Left ventricle myocardium inferior (tissue), 1 donor: ENCODE data around the gene DUS2. TPM values are rescaled to one million over a fixed set of nuclear protein-coding genes. Genes with fewer than 3 reads are reported as not detected.
"Not testable (repeated sequence)": the region's sequence is repeated elsewhere in the genome, so short reads cannot be mapped to it uniquely, and the experiment has no call there.

Source experiments
- DNase-seq: peaks from one replicate; pipeline ENCODE4 v3.0.0-alpha.2; 2020
- H3K27ac ChIP-seq: fragments of 200-600 bp; replicated peaks from 2 replicates; pipeline ENCODE4 v1.8.0; 2021
- H3K27me3 ChIP-seq: fragments of 200-600 bp; 2 replicates; pipeline ENCODE4 v1.8.0; 2021; ENCODE audit warnings: low read depth
- H3K36me3 ChIP-seq: fragments of 200-600 bp; 2 replicates; pipeline ENCODE4 v1.8.0; 2021
- H3K4me1 ChIP-seq: fragments of 200-600 bp; 2 replicates; pipeline ENCODE4 v1.8.0; 2021
- H3K4me3 ChIP-seq: fragments of 200-600 bp; 2 replicates; pipeline ENCODE4 v1.8.0; 2021; ENCODE audit warnings: mild to moderate bottlenecking, moderate library complexity
- H3K9me3 ChIP-seq: fragments of 200-600 bp; replicated peaks from 2 replicates; pipeline ENCODE4 v1.8.0; 2021
- CTCF ChIP-seq: fragments of 200-600 bp; IDR thresholded peaks from 2 replicates; pipeline ENCODE4 v1.8.0; 2021; ENCODE audit warnings: antibody characterized with exemption, mild to moderate bottlenecking, borderline replicate concordance
- intact Hi-C: fragments of 100-400 bp; cut with micrococcal nuclease; formaldehyde crosslinking; loops from one replicate; pipeline ENCODE4 v1.11.0; 2022
- total RNA-seq: library from RNA; stranded (reverse); fragmentation: NEBNext Ultra II Directional; extraction: Animal tissue kit (Norgen Biotek cat#: 25700); gene quantifications from one replicate; pipeline ENCODE4 v1.2.1, GENCODE V29; 2021
- donor health status: DM: no; HTN: yes; CAD: no; lungs with severe emphysema.

Gene DUS2
- total RNA-seq, 1 donor from 2014 or later, result 6.8 TPM

- intact Hi-C loops, result loop anchor here (10.0 kb wide), 1 partner anchor 108 kb away; no protein-coding TSS in a partner anchor
- Histone ChIP-seq H3K4me3 (no peak overlapping the region), H3K9me3 (no peaks in the 10 kb centered on the region), H3K27ac (no peak overlapping the region), H3K27me3 (no peaks in the 10 kb centered on the region), H3K36me3 (no peaks in the 10 kb centered on the region), H3K4me1 (peaks cover 55% of the 10 kb centered on the region)
- no peak for TF ChIP-seq CTCF
- DNase-seq, result no peak
Observed at GRCh38 chr16:68096491-68096890, 73.4 kb downstream of the DUS2 start.

DNA sequence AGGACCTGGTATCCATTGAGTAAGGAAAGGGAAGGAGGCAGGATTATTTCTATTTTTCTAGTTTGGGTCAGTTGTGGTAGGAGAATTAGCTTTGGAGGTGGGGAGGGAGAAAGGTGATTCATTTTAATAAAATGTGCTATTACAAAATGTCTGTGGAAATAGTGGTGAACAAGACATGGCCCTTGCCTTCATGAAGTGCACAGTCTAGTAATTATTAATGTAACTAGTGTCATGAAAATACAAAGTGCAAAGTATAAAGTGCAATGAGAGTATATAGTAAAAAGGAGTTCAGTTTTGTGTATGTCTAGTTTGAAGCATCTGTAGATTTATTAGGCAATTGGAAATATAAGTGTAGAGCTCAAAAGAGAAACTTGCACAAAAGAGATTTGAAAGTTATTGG, 74.0 kb downstream of the DUS2 start:
- Histone ChIP-seq H3K36me3 (no peaks in the 10 kb centered on the region), H3K27ac (no peak overlapping the region), H3K4me3 (no peak overlapping the region), H3K4me1 (peaks cover 49% of the 10 kb centered on the region), H3K27me3 (no peaks in the 10 kb centered on the region), H3K9me3 (no peaks in the 10 kb centered on the region)
- DNase-seq, result no peak
- no peak for TF ChIP-seq CTCF
- intact Hi-C loops, result loop anchor here (10.0 kb wide), 1 partner anchor 108 kb away; no protein-coding TSS in a partner anchor

DNA sequence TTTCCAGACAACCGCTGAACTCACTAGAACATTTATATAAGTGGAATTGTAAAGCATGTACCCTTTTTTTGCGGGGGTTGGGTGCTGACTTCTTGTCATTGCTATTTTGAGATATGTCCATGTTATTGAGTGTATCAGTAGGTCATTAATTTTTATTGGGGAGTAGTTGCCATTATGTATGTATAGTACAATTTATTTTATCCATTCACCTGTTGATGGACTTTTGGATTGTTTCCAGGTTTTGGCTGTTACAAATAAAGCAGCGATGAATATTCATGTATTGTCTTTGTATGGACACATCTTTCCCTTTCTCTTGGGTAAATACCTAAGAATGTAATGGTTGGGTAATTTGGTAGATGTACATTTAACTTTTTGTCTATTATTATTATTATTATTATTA, 74.8 kb downstream of the DUS2 start:
- H3K4me1 ChIP-seq, result peaks cover 42% of the 10 kb centered on the region
- no peak for TF ChIP-seq CTCF
- intact Hi-C loops, result loop anchor here (10.0 kb wide), 1 partner anchor 107 kb away; no protein-coding TSS in a partner anchor
- no peaks in the 10 kb centered on the region for H3K36me3 ChIP-seq
- H3K27ac ChIP-seq, result no peak overlapping the region
- no peak overlapping the region for H3K4me3 ChIP-seq
- no peaks in the 10 kb centered on the region for H3K9me3 ChIP-seq
- H3K27me3 ChIP-seq, result no peaks in the 10 kb centered on the region
- DNase-seq, result no peak

GRCh38 chr16:68100488-68100887, 77.4 kb downstream of the DUS2 start:
- no peak overlapping the region for H3K4me3 ChIP-seq
- H3K4me1 ChIP-seq, result peaks cover 28% of the 10 kb centered on the region
- no peak for DNase-seq
- intact Hi-C loops, result no loop called here
- H3K9me3 ChIP-seq, result peaks cover 7% of the 10 kb centered on the region
- TF ChIP-seq CTCF, result no peak
- H3K27me3 ChIP-seq, result no peaks in the 10 kb centered on the region
- no peak overlapping the region for H3K27ac ChIP-seq
- H3K36me3 ChIP-seq, result no peaks in the 10 kb centered on the region

DNA sequence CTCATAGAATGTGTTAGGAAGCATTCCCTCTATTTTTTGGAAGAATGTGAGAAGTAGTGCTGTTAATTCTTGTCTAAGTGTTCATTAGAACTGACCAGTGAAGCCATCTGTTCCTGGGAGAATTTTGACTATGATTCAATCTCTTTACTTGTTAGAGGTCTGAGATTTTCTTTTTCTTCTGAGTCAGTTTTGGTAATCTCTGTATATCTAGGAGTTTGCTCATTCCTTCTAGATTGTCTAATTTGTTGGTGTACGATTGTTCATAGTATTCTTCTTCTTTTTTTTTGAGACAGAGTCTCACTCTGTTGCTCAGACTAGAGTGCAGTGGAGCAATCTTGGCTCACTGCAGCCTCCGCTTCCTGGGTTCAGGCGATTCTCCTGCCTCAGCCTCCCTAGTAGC, 82.5 kb downstream of the DUS2 start:
- Histone ChIP-seq H3K27me3 (no peaks in the 10 kb centered on the region), H3K36me3 (no peaks in the 10 kb centered on the region), H3K9me3 (peaks cover 35% of the 10 kb centered on the region), H3K4me1 (peaks cover 13% of the 10 kb centered on the region), H3K27ac (no peak overlapping the region), H3K4me3 (no peak overlapping the region)
- intact Hi-C loops, result no loop called here
- DNase-seq, result no peak
- TF ChIP-seq CTCF, result no peak

DNA sequence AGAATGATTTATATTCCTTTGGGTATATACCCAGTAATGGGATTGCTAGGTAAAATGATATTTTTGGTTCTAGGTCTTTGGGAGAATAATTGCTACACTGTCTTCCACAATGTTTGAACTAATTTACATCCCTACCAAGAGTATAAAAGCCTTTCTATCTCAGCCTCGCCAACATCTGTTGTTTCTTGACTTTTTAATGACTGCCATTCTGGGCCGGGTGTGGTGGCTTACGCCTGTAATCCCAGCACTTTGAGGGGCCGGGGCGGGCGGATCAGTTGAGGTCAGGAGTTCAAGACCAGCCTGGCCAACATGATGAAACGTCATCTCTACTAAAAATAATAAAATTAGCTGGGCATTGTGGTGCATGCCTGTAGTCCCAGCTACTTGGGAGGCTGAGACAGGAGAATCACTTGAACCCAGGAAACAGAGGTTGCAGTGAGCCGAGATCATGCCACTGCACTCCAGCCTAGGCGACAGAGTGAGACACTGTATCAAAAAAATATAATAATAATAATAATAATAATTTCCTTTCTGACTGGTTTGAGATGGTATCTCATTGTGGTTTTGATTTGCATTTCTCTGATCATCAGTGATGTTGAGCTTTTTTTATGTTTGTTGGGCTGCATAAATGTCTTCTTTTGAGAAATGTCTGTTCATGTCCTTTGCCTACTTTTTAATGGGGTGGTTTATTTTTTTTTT, 84.3 kb downstream of the DUS2 start:
- DNase-seq, intact Hi-C loops, H3K36me3 ChIP-seq, H3K27me3 ChIP-seq, H3K4me3 ChIP-seq, H3K27ac ChIP-seq: not testable (repeated sequence)
- Histone ChIP-seq H3K4me1 (peaks cover 13% of the 10 kb centered on the region), H3K9me3 (peaks cover 51% of the 10 kb centered on the region)

- H3K27ac ChIP-seq, H3K4me1 ChIP-seq, H3K4me3 ChIP-seq, DNase-seq, H3K27me3 ChIP-seq, intact Hi-C loops, H3K36me3 ChIP-seq: not testable (repeated sequence)
- H3K9me3 ChIP-seq, result peaks cover 51% of the 10 kb centered on the region
Observed at GRCh38 chr16:68109156-68109555, 86.1 kb downstream of the DUS2 start.

DNA sequence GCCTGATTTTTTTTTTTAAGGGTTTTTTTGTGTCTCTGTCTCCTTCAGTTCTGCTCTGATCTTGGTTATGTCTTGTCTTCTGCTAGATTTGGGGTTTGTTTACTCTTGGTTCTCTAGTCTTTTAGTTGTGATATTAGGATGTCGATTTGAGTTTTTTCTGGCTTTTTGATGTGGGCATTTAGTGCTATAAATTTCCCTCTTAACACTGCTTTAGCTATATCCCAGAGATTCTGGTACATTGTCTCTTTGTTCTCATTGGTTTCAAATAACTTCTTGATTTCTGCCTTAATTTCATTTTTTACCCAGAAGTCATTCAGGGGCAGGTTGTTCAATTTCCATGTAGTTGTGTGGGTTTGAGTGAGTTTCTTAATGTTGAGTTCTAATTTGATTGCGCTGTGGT, 87.5 kb downstream of the DUS2 start:
- intact Hi-C loops, DNase-seq, H3K27ac ChIP-seq, H3K27me3 ChIP-seq, H3K4me3 ChIP-seq, H3K36me3 ChIP-seq: not testable (repeated sequence)
- peaks cover 44% of the 10 kb centered on the region for H3K9me3 ChIP-seq
- peaks cover 14% of the 10 kb centered on the region for H3K4me1 ChIP-seq
